ENCODE measurements around the gene AKAP1.

- TF ChIP-seq CTCF (IDR thresholded peaks at IDR 0.05): no peak
- no peak for TF ChIP-seq POLR2A (IDR thresholded peaks at IDR 0.05)
- TF ChIP-seq EP300 (IDR thresholded peaks at IDR 0.05): no peak
- no peak for TF ChIP-seq POLR2AphosphoS5 (IDR thresholded peaks at IDR 0.05)
Observed at GRCh38 chr17:57110152-57110542, 25.1 kb downstream of the AKAP1 start.
